Activated CD8-positive, alpha-beta memory T cell treated with anti-CD3 and anti-CD28 coated beads for 1 hour (primary cell): Measurements from ENCODE around the gene PHOX2A.
"Not testable (repeated sequence)": the region's sequence is repeated elsewhere in the genome, so short reads cannot be mapped to it uniquely, and the experiment has no call there.

ENCODE experiments used
- DNase-seq, 2 donors: peaks; one replicate each; pipeline ENCODE4 v3.0.0-alpha.2; 2020; ENCODE audit warnings: low read depth in 1 of 2; ENCODE audit errors: extremely low read depth in 1 of 2

PHOX2A gene

GRCh38 chr11:72244060-72244360 is at the start of gene PHOX2A:
PHOX2A (minus strand) TSS chr11:72244176; CDS start chr11:72244004, 172 bp downstream.
- DNase-seq = no peak

- DNase-seq = no peak
Observed at GRCh38 chr11:72293391-72293790, 49.4 kb upstream of the PHOX2A start.

GRCh38 chr11:72292106-72292785 is 48.3 kb upstream of the PHOX2A start:
- no peak for DNase-seq

GRCh38 chr11:72290741-72291140 is 46.8 kb upstream of the PHOX2A start:
- not testable (repeated sequence) for DNase-seq

GRCh38 chr11:72287293-72287692 is 43.3 kb upstream of the PHOX2A start:
- no peak for DNase-seq

DNA sequence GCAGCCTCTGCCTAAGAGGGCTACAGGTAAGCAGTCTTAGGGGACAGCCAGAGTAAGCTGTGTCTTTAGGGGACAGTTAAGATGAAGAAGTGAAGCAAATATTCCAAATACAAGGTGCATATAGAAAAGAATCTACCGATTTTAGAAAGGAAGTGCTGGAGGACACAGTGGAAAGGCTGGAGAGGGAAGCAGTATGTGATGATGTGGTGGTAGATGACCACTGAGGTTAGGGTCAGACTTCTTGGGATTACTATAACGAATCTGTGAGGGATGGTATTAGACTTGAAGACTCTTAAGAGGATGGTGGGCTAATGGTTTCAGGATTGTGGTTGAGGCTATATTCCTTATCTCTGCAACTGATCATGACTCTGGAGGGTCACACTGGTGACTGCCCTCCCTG is 40.0 kb upstream of the PHOX2A start:
- DNase-seq = no peak

DNA sequence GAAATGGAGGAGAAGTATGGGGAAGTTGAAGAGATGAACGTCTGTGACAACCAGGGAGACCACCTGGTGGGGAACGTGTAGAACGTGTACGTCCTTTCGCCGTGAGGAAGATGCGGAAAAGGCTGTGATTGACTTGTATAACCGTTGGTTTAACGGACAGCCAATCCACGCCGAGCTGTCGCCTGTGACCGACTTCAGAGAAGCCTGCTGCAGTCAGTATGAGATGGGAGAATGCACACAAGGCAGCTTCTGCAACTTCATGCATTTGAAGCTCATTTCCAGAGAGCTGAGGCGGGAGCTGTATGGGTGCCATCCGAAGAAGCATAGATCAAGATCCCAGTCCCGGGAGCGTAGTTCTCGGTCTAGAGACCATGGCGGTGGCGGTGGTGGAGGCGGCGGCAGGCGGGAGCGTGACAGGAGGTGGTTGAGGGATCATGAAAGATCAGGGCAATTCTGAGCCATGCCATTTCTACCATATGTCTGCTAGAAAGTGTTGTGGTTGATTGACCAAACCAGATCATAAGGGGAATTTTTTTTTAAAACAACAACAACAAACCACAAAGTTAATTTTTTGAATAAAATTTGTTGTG is 36.8 kb upstream of the PHOX2A start:
- no peak for DNase-seq

DNA sequence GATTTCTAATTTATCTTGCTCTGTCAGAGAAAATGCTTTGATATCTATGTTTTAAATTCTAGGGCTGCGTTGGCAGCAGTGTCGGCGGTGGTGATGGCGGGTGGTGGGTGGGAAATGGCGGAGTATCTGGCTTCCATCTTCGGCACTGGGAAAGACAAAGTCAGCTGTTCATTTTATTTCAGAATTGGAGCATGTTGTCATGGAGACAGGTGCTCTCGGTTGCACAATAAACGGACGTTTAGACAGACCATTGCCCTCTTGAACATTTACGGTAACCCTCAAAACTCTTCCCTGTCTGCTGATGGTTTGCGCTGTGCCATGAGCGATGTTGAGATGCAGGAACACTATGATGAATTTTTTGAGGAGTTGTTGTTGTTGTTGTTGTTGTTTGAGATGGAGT is 36.1 kb upstream of the PHOX2A start:
- DNase-seq = no peak

DNA sequence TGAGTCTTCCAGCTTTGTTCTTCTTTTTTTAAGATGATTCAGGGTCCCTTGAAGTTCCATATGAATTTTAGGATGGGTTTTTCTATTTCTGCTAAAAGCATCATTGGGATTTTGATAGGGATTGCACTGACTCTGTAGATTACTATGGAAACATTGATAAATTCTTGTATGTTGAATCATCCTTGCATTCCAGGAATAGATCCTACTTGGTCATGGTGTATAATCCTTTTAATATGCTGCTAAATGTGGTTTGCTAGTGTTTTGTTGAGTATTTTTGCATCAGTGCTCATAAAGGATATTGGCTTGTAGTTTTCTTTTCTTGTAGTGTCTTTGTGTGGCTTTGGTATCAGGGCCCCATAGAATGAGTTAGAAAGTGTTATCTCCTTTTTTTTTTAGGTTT is 34.9 kb upstream of the PHOX2A start:
- no peak for DNase-seq

- no peak for DNase-seq
Observed at GRCh38 chr11:72274435-72274834, 30.5 kb upstream of the PHOX2A start.

- no peak for DNase-seq
Observed at GRCh38 chr11:72271980-72272379, 28.0 kb upstream of the PHOX2A start.

GRCh38 chr11:72267956-72268617 is 24.1 kb upstream of the PHOX2A start:
- DNase-seq = no peak

DNA sequence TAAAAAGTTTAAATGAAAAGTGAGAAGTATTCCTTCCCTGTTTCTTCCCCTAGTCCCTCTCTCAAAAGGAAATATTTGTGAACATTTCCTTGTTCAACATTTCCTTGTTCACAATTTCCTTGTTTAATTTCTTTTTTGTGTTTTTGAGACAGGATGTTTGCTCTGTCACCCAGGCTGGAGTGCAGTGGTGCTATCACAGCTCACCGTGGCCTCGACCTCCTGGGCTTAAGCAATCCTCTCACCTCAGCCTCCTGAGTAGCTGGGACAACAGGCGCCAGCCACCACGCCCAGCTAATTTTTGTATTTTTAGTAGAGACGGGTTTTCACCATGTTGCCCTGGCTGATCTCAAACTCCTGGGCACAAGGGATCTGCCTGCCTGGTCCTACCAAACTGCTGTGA is 23.0 kb upstream of the PHOX2A start:
- DNase-seq = not testable (repeated sequence)

DNA sequence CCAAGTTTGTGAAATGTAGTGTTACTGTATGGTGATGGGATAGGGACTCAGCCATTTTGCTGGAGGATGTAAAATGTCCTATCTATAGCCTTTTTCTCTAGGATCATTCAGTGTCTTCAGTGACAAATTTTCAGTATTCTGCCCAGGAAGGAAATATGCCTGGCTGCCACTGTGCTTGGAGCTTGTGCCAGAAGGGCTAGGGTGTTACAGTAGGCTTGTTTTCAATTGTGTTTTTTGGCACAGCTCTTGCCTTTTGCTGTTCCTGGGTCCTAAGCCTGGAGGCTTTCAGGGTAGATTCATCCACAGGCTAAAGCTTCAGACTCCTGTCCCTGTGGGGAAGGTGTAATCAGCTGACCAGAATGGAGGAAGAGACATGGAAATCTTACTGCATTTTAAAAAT is 22.0 kb upstream of the PHOX2A start:
- DNase-seq = no peak

DNA sequence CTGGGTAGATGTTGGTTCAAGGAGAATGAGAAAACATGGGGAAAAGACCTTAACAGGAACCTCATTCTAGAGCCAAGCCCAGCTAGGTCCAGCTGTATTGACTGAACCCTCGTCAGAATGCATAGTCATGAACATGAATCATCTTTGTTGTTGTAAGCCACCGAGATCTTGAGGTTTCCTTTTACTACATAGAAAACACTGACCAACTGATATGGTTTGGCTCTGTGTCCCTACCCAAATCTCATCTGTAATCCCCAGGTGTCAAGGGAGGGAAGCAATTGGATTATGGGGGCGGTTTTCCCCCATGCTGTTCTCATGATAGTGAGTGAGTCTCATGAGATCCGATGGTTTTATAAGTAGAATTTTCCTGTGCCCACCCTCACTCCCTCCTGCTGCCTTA is 19.4 kb upstream of the PHOX2A start:
- DNase-seq = no peak

DNA sequence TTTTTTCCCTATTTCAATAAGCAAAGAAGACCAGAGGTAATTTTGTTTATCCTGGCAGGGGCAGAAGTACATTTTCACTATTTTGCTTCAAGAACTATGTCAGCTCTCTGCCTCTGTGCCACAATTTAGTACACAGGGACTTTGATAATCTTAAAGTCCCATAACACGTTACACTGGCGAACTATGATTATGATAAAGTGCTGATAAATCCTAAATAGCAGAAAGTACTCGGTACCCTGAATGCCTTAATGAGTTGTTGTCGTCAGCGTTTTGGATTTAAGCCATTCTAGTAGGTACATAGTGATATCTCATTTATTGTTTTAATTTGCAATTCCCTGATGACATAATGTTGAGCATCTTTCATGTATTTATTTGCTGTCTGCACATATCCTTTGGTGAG is 16.6 kb upstream of the PHOX2A start:
- no peak for DNase-seq

- DNase-seq = no peak
Observed at GRCh38 chr11:72259490-72259889, 15.5 kb upstream of the PHOX2A start.

DNA sequence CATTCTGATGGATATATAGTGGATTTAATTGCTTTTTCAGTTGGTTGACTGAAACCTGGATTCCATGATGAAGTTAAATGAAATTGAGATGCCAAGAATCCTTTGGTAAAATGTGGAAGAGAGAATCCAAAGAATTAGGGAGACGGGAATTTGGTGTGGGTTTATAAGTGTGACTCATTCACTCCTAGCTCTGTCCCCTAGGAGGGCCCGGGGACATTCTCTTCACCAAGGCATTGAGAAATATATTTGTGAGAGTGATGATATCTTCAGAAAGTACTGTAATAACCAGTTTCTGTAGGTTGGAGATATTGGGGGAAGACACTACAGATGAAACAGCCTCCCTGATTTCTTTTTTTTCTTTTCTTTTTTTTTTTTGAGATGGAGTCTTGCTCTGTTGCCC is 13.6 kb upstream of the PHOX2A start:
- no peak for DNase-seq

GRCh38 chr11:72254299-72254993 is 10.5 kb upstream of the PHOX2A start:
- DNase-seq = no peak

GRCh38 chr11:72253392-72253791 is 9.4 kb upstream of the PHOX2A start:
- no peak for DNase-seq

DNA sequence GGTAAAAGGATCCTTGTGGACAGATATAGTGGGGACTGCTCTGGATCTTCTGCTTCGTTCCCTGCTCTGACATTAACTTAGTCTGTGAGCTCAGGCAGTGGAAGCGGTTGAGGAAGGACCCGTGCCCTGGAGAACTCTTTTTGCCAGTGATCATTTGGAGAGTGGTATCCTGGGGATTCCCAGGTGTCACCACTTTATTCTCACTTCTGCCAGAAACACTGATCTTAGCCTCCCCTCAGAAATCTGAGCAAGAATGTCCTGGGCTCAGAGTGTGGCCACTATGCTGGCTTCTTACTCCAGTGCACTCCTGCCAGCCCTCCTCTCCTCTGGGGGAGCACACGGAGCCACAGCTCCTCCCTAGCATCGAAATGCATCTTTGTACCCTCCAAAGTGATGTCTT is 7.6 kb upstream of the PHOX2A start:
- DNase-seq = no peak
